ENCODE data around the gene UNC5A. TPM values are rescaled to one million over a fixed set of nuclear protein-coding genes. Genes with fewer than 3 reads are reported as not detected.

Gene UNC5A
- polyA plus RNA-seq, 1 of the 3 experiments (the other 2 are of a cell fraction), result 0.46 TPM

GRCh38 chr5:176823869-176824412 lies 13.6 kb downstream of the UNC5A start:
- H4K20me1 ChIP-seq (ENCODE audit: insufficient read depth), result no peaks in the 10 kb centered on the region
- 75% methylated on average over 15 of the region's 20 CpGs for WGBS (ENCODE audit: low lambda C conversion rate)
- H3K4me2 ChIP-seq, result no peak overlapping the region
- TF ChIP-seq MAX (IDR thresholded peaks at IDR 0.05; ENCODE audit: low read depth) (no peak), EP300 (IDR thresholded peaks at IDR 0.05; ENCODE audit: borderline replicate concordance in 1 of 2, low read depth in 1 of 2, low read length in 1 of 2) (no peak), IRF3 (IDR thresholded peaks at IDR 0.05; ENCODE audit: low read depth, low read length) (no peak), ELF1 (IDR thresholded peaks at IDR 0.05) (no peak), REST (IDR thresholded peaks at IDR 0.05; ENCODE audit: low read depth, low read length) (no peak), POLR2AphosphoS5 (IDR thresholded peaks at IDR 0.05; ENCODE audit: low read depth, low read length) (no peak)
- H3K9me2 ChIP-seq, result no peaks in the 10 kb centered on the region
- H3K4me3 ChIP-seq (ENCODE audit: low read depth in 2 of 2, low read length in 1 of 2), result no peak overlapping the region
- H3K79me2 ChIP-seq (ENCODE audit: insufficient read depth), result no peaks in the 10 kb centered on the region
- no peak overlapping the region for H3K27ac ChIP-seq (ENCODE audit: low read depth in 2 of 2, low read length in 1 of 2)
- CTCF ChIA-PET, result interaction anchor here (1.3 to 16.4 kb wide), 3 partner anchors 11 to 165 kb away, joined by 4 to 167 read pairs (median 5); no protein-coding TSS in a partner anchor
- H2AFZ ChIP-seq (ENCODE audit: low read depth), result no peak overlapping the region
- H3K36me3 ChIP-seq (replicated peaks in 1 of 2; ENCODE audit: control insufficient read depth in 1 of 2, insufficient read depth in 2 of 2, low read length in 1 of 2), result no peaks in the 10 kb centered on the region
- DNase-seq, result peak; percentile 59
- POLR2A ChIA-PET, result interaction anchor here (1.6 kb wide), 1 partner anchor 12 kb away, joined by 4 read pairs; no protein-coding TSS in a partner anchor
- peaks cover 0 to 22% of the 10 kb centered on the region in 2 experiments; a peak in 1 of 4 replicates for H3K4me1 ChIP-seq (ENCODE audit: control insufficient read depth in 1 of 2, insufficient read depth in 2 of 2, low read depth in 1 of 2, low read length in 1 of 2)
- no peak overlapping the region for H3K9ac ChIP-seq
- no peaks in the 10 kb centered on the region for H3F3A ChIP-seq (replicated peaks; ENCODE audit: insufficient read depth)
- H3K9me3 ChIP-seq, result no peaks in the 10 kb centered on the region
- H3K27me3 ChIP-seq (ENCODE audit: insufficient read depth), result no peaks in the 10 kb centered on the region; the same call in none of the 2 replicates

- Histone ChIP-seq H3K4me1 (ENCODE audit: control insufficient read depth in 1 of 2, insufficient read depth in 2 of 2, low read depth in 1 of 2, low read length in 1 of 2) (peaks cover 0 to 20% of the 10 kb centered on the region in 2 experiments; a peak in 1 of 4 replicates), H3F3A (replicated peaks; ENCODE audit: insufficient read depth) (no peaks in the 10 kb centered on the region), H3K27me3 (ENCODE audit: insufficient read depth) (no peaks in the 10 kb centered on the region; the same call in 1 of the 2 replicates), H3K79me2 (ENCODE audit: insufficient read depth) (no peaks in the 10 kb centered on the region), H3K27ac (ENCODE audit: low read depth in 2 of 2, low read length in 1 of 2) (no peak overlapping the region), H3K9me3 (no peaks in the 10 kb centered on the region), H4K20me1 (ENCODE audit: insufficient read depth) (no peaks in the 10 kb centered on the region), H3K9me2 (no peaks in the 10 kb centered on the region), H3K9ac (no peak overlapping the region), H2AFZ (ENCODE audit: low read depth) (no peak overlapping the region), H3K4me3 (ENCODE audit: low read depth in 2 of 2, low read length in 1 of 2) (no peak overlapping the region), H3K4me2 (no peak overlapping the region), H3K36me3 (replicated peaks in 1 of 2; ENCODE audit: control insufficient read depth in 1 of 2, insufficient read depth in 2 of 2, low read length in 1 of 2) (no peaks in the 10 kb centered on the region)
- ChIA-PET POLR2A (interaction anchor here (2.1 kb wide), 1 partner anchor 7 kb away, joined by 9 read pairs; no protein-coding TSS in a partner anchor), CTCF (interaction anchor here (2.2 to 16.4 kb wide), 3 partner anchors 11 to 166 kb away, joined by 5 to 167 read pairs (median 28); no protein-coding TSS in a partner anchor)
- 79% methylated on average over 5 of the region's 5 CpGs for WGBS (ENCODE audit: low lambda C conversion rate)
- no peak for DNase-seq
- TF ChIP-seq REST (IDR thresholded peaks at IDR 0.05; ENCODE audit: low read depth, low read length), result no peak
- no peak for TF ChIP-seq POLR2AphosphoS5 (IDR thresholded peaks at IDR 0.05; ENCODE audit: low read depth, low read length)
- no peak for TF ChIP-seq RAD21 (IDR thresholded peaks at IDR 0.05; ENCODE audit: low read length)
- TF ChIP-seq RXRA (IDR thresholded peaks at IDR 0.05; ENCODE audit: borderline replicate concordance, low read depth), result no peak
- TF ChIP-seq RFX5 (IDR thresholded peaks at IDR 0.05; ENCODE audit: low read length), result no peak
- no peak for TF ChIP-seq FOXM1 (IDR thresholded peaks at IDR 0.05; ENCODE audit: low read depth)
- TF ChIP-seq IRF3 (IDR thresholded peaks at IDR 0.05; ENCODE audit: low read depth, low read length), result no peak
- TF ChIP-seq FOXJ3 (CRISPR knock-in tag; IDR thresholded peaks at IDR 0.05), result no peak
- no peak for TF ChIP-seq ZBTB33 (IDR thresholded peaks at IDR 0.05; ENCODE audit: borderline replicate concordance, low read depth)
- no peak for TF ChIP-seq MEF2A (IDR thresholded peaks at IDR 0.05; ENCODE audit: borderline replicate concordance, low read depth)
These were observed 14.2 kb downstream of the UNC5A start for GRCh38 chr5:176824604-176825003.
